Tongue (tissue), 1 donor: ENCODE data around the gene PTMS. TPM values are rescaled to one million over a fixed set of nuclear protein-coding genes. Genes with fewer than 3 reads are reported as not detected.

Experiments used
- total RNA-seq: library from RNA; depleted of rRNA; stranded (reverse); fragments of >200 nt; gene quantifications from one replicate; pipeline ENCODE4 v1.2.3, GENCODE V29; 2014

Gene PTMS
- total RNA-seq, 1 donor from 2014 or later, result 102 TPM

Other genes starting within 250 kb of the PTMS start
- gene GAPDH, start 231.8 kb upstream of the PTMS start, total RNA-seq, result 6,380 TPM
- 19.0 TPM for gene IFFO1, start 210.3 kb upstream of the PTMS start, total RNA-seq
- gene NOP2, start 198.1 kb upstream of the PTMS start, total RNA-seq, result 11.2 TPM
- 211 TPM for gene CHD4, start 159.0 kb upstream of the PTMS start, total RNA-seq
- 2.6 TPM for gene LPAR5, start 130.4 kb upstream of the PTMS start, total RNA-seq
- gene ACRBP, start 118.9 kb upstream of the PTMS start, total RNA-seq, result 1.5 TPM
- gene ING4, start 103.2 kb upstream of the PTMS start, total RNA-seq, result 46.2 TPM
- 19.7 TPM for gene ZNF384, start 77.0 kb upstream of the PTMS start, total RNA-seq
- 1.6 TPM for gene PIANP, start 65.5 kb upstream of the PTMS start, total RNA-seq
- 41.5 TPM for gene COPS7A, start 42.3 kb upstream of the PTMS start, total RNA-seq
- 103 TPM for gene MLF2, start 13.2 kb upstream of the PTMS start, total RNA-seq
- gene LAG3, start 6.2 kb downstream of the PTMS start, total RNA-seq, result not detected
- 3.7 TPM for gene CD4, start 23.2 kb downstream of the PTMS start, total RNA-seq
- 13.1 TPM for gene GPR162, start 55.5 kb downstream of the PTMS start, total RNA-seq
- gene P3H3, start 62.0 kb downstream of the PTMS start, total RNA-seq, result 45.5 TPM
- gene GNB3, start 74.6 kb downstream of the PTMS start, total RNA-seq, result 5.8 TPM
- gene CDCA3, start 84.9 kb downstream of the PTMS start, total RNA-seq, result 5.9 TPM
- 67.0 TPM for gene USP5, start 85.8 kb downstream of the PTMS start, total RNA-seq
- 1,153 TPM for gene TPI1, start 101.2 kb downstream of the PTMS start, total RNA-seq
- 3.8 TPM for gene SPSB2, start 106.9 kb downstream of the PTMS start, total RNA-seq
- 5.9 TPM for gene LRRC23, start 138.5 kb downstream of the PTMS start, total RNA-seq
- gene ENO2, start 148.2 kb downstream of the PTMS start, total RNA-seq, result 5.5 TPM
- gene ATN1, start 161.6 kb downstream of the PTMS start, total RNA-seq, result 34.3 TPM
- gene RNU7-1, start 177.5 kb downstream of the PTMS start, total RNA-seq, result not detected
- 135 TPM for gene C12orf57, start 177.7 kb downstream of the PTMS start, total RNA-seq
- 11.4 TPM for gene PTPN6, start 185.0 kb downstream of the PTMS start, total RNA-seq
- 238 TPM for gene PHB2, start 204.3 kb downstream of the PTMS start, total RNA-seq
- 31.3 TPM for gene EMG1, start 204.6 kb downstream of the PTMS start, total RNA-seq